Esophagus squamous epithelium (tissue), 5 donors: ENCODE data around the gene CYP4F22. TPM values are rescaled to one million over a fixed set of nuclear protein-coding genes. Genes with fewer than 3 reads are reported as not detected.
"Not testable (repeated sequence)": the region's sequence is repeated elsewhere in the genome, so short reads cannot be mapped to it uniquely, and the experiment has no call there.

Experiments used
- DNase-seq: peaks from one replicate; lab custom pipeline; 2025; lab: John Stamatoyannopoulos, UW
- H3K27ac ChIP-seq, 4 donors: fragments of 200-600 bp; sonication (generic); one replicate each; pipeline ENCODE4 v1.5.1; 2016 to 2019; ENCODE audit warnings: mild to moderate bottlenecking in 1 of 4
- H3K27me3 ChIP-seq, 4 donors: fragments of 200-600 bp; sonication (generic); 1 replicate in 3 of 4; 2 replicates in 1 of 4; pipeline versions ENCODE4 v1.5.1 to v1.6.0; 2017 to 2021; ENCODE audit warnings: antibody characterized with exemption in 1 of 4
- H3K36me3 ChIP-seq, 3 donors: fragments of 200-600 bp; sonication (generic); one replicate each; pipeline ENCODE4 v1.5.1; 2016 to 2019
- H3K4me1 ChIP-seq, 3 donors: fragments of 200-600 bp; sonication (generic); one replicate each; pipeline ENCODE4 v1.5.1; 2017 to 2019
- H3K4me3 ChIP-seq, 4 donors: fragments of 200-600 bp; sonication (generic); 1 replicate in 3 of 4; 2 replicates in 1 of 4; pipeline ENCODE4 v1.5.1; 2016 to 2019; ENCODE audit warnings: mild to moderate bottlenecking in 2 of 4, moderate library complexity in 1 of 4
- H3K9me3 ChIP-seq, 3 donors: fragments of 200-600 bp; sonication (generic); one replicate each; pipeline ENCODE4 v1.5.1; 2016 to 2019
- CTCF ChIP-seq, 6 experiments: fragments of 450-650 bp in 4 of 6; fragments of 200-600 bp in 2 of 6; sonication (generic) in 2 of 6; IDR thresholded peaks; one replicate each; pipeline ENCODE4 v1.5.1; 2016 to 2019; ENCODE audit warnings: antibody characterized with exemption in 6 of 6, mild to moderate bottlenecking in 4 of 6, moderate library complexity in 4 of 6
- POLR2A ChIP-seq, 4 donors: fragments of 450-650 bp; IDR thresholded peaks; one replicate each; pipeline ENCODE4 v1.6.1; 2017; ENCODE audit warnings: antibody characterized with exemption in 4 of 4, mild to moderate bottlenecking in 4 of 4, moderate library complexity in 3 of 4
- WGBS, 2 donors: methylation state at CpG; one replicate each; pipeline ENCODE4 v1.1.5; 2018; 5-methylcytosine and 5-hydroxymethylcytosine counted together
- intact Hi-C: fragments of 100-400 bp; cut with DNase I; formaldehyde crosslinking; loops from one replicate; pipeline ENCODE4 v1.15.0; 2022
- total RNA-seq, 4 donors: library from RNA; depleted of rRNA; stranded (reverse); fragments of >200 nt; gene quantifications; one replicate each; pipeline ENCODE4 v1.1.0, GENCODE V29; 2016
- donor health status: DM: yes; HTN: yes; CAD: no.

CYP4F22 gene
- total RNA-seq, 4 donors from 2014 or later: 3.2 to 19.4 (median 11.1) TPM

- Histone ChIP-seq H3K4me3 (no peak within 1 kb of the TSS), H3K36me3 (no peaks in the 10 kb centered on the region), H3K27me3 (no peaks in the 10 kb centered on the region), H3K9me3 (no peaks in the 10 kb centered on the region), H3K4me1 (peaks cover 0 to 8% (median 0%) of the 10 kb centered on the region in 3 donors), H3K27ac (no peak within 1 kb of the TSS)
- intact Hi-C loops: no loop called here
- 45 to 49% methylated on average over 4 to 6 of the region's 16 CpGs for WGBS, 2 donors
- DNase-seq: no peak
- TF ChIP-seq POLR2A (IDR thresholded peaks at IDR 0.05) (no peak), CTCF (IDR thresholded peaks at IDR 0.05) (peak in 4 of 6 experiments; percentile 15 to 60 (median 34))
Observed at GRCh38 chr19:15479391-15480345, 28.7 kb upstream of the CYP4F22 start, which contains the start of gene PGLYRP2. Gene PGLYRP2, minus strand, starts transcription at chr19:15479501. Its CDS starts 130 bp downstream, at chr19:15479371.

GRCh38 chr19:15480996-15481395 lies 27.3 kb upstream of the CYP4F22 start:
- H3K4me1 ChIP-seq, H3K36me3 ChIP-seq, H3K27ac ChIP-seq, H3K27me3 ChIP-seq, DNase-seq, intact Hi-C loops, H3K4me3 ChIP-seq, H3K9me3 ChIP-seq: not testable (repeated sequence)
- WGBS, 2 donors: 81% methylated on average over 7 of the region's 7 CpGs

- H3K36me3 ChIP-seq, intact Hi-C loops, DNase-seq, H3K27me3 ChIP-seq, H3K27ac ChIP-seq, H3K4me1 ChIP-seq, H3K4me3 ChIP-seq, H3K9me3 ChIP-seq: not testable (repeated sequence)
- WGBS, 2 donors: 85 to 96% methylated on average over 5 of the region's 5 CpGs
Observed at GRCh38 chr19:15485768-15486167, 22.6 kb upstream of the CYP4F22 start.

- Histone ChIP-seq H3K9me3 (no peaks in the 10 kb centered on the region), H3K4me1 (no peaks in the 10 kb centered on the region), H3K27me3 (no peaks in the 10 kb centered on the region), H3K36me3 (no peaks in the 10 kb centered on the region), H3K4me3 (no peak overlapping the region), H3K27ac (no peak overlapping the region)
- no peak for TF ChIP-seq POLR2A (IDR thresholded peaks at IDR 0.05)
- no peak for TF ChIP-seq CTCF (IDR thresholded peaks at IDR 0.05)
- intact Hi-C loops: no loop called here
- no peak for DNase-seq
- WGBS, 2 donors: 80 to 93% methylated on average over 4 of the region's 4 CpGs
Observed at GRCh38 chr19:15487038-15487437, 21.3 kb upstream of the CYP4F22 start.

- Histone ChIP-seq H3K4me3 (no peak overlapping the region), H3K9me3 (no peaks in the 10 kb centered on the region), H3K27me3 (no peaks in the 10 kb centered on the region), H3K27ac (no peak overlapping the region), H3K4me1 (no peaks in the 10 kb centered on the region), H3K36me3 (no peaks in the 10 kb centered on the region)
- no peak for DNase-seq
- intact Hi-C loops: no loop called here
- no peak for TF ChIP-seq POLR2A (IDR thresholded peaks at IDR 0.05)
- no peak for TF ChIP-seq CTCF (IDR thresholded peaks at IDR 0.05)
- WGBS, 2 donors: 60 to 70% methylated on average over 9 to 13 of the region's 13 CpGs
Observed at GRCh38 chr19:15488489-15489226, 19.7 kb upstream of the CYP4F22 start.

GRCh38 chr19:15495151-15495550 lies 13.2 kb upstream of the CYP4F22 start:
- Histone ChIP-seq H3K4me3 (no peak overlapping the region), H3K27ac (no peak overlapping the region), H3K9me3 (no peaks in the 10 kb centered on the region), H3K27me3 (peaks cover 0 to 9% (median 0%) of the 10 kb centered on the region in 4 donors), H3K4me1 (no peaks in the 10 kb centered on the region), H3K36me3 (no peaks in the 10 kb centered on the region)
- whole genome bisulfite sequencing, 2 donors: 86 to 87% methylated on average over 1 of the region's 1 CpG
- no peak for TF ChIP-seq POLR2A (IDR thresholded peaks at IDR 0.05)
- no peak for DNase-seq
- intact Hi-C loops: no loop called here
